SH-SY5Y (cell line): Measurements from ENCODE around the gene FNBP1L.

ENCODE experiments used
- GATA2 ChIP-seq: IDR thresholded peaks from 2 replicates; pipeline ENCODE4 v1.6.1; 2011; ENCODE audit warnings: mild to moderate bottlenecking, low read depth, low read length
- GATA3 ChIP-seq: IDR thresholded peaks from 2 replicates; pipeline ENCODE4 v1.6.1; 2011; ENCODE audit warnings: low read depth, mild to moderate bottlenecking, low read length, moderate library complexity

GRCh38 chr1:93441589-93441988, 6.3 kb upstream of the FNBP1L start:
- TF ChIP-seq GATA3 (no peak), GATA2 (no peak)
